ENCODE measurements around the gene CYFIP2. TPM values are rescaled to one million over a fixed set of nuclear protein-coding genes. Genes with fewer than 3 reads are reported as not detected.

Gene CYFIP2
- total and polyA plus RNA-seq, 2 of the 13 experiments (the other 11 are each of a cell fraction or from before 2014, with no cell fraction given): 22.6 to 30.3 TPM

GRCh38 chr5:157288405-157289163 is 22.7 kb downstream of the CYFIP2 start (continued):
- no peak for TF ChIP-seq ZFY (CRISPR knock-in tag; IDR thresholded peaks at IDR 0.05)
- no peak for TF ChIP-seq ZNF3 (CRISPR knock-in tag; IDR thresholded peaks at IDR 0.05)
- TF ChIP-seq RFX1 (IDR thresholded peaks at IDR 0.05): no peak
- peak; percentile 78 for TF ChIP-seq ZNF652 (CRISPR knock-in tag; IDR thresholded peaks at IDR 0.05; ENCODE audit: borderline replicate concordance, low read depth)
- no peak for TF ChIP-seq ZNF251 (CRISPR knock-in tag; IDR thresholded peaks at IDR 0.05)
- TF ChIP-seq ATM (IDR thresholded peaks at IDR 0.05; ENCODE audit: borderline replicate concordance): no peak
- no peak for TF ChIP-seq FOXO4 (CRISPR knock-in tag; conservative IDR thresholded peaks at IDR 0.05)
- no peak for TF ChIP-seq ZNF496 (CRISPR knock-in tag; IDR thresholded peaks at IDR 0.05; ENCODE audit: insufficient replicate concordance)
- no peak for TF ChIP-seq ZFP1 (CRISPR knock-in tag; IDR thresholded peaks at IDR 0.05)
- no peak for TF ChIP-seq GTF2F1 (IDR thresholded peaks at IDR 0.05; ENCODE audit: low read length)
- TF ChIP-seq ZNF33B (CRISPR knock-in tag; IDR thresholded peaks at IDR 0.05): no peak
- no peak for TF ChIP-seq FIP1L1 (IDR thresholded peaks at IDR 0.05; ENCODE audit: borderline replicate concordance, insufficient read depth, low read depth, low read length)
- no peak for TF ChIP-seq HOXA9 (CRISPR knock-in tag; IDR thresholded peaks at IDR 0.05; ENCODE audit: borderline replicate concordance)
- TF ChIP-seq TCF7L2 (IDR thresholded peaks at IDR 0.05; ENCODE audit: low read depth, low read length): no peak
- TF ChIP-seq ZNF747 (CRISPR knock-in tag; IDR thresholded peaks at IDR 0.05; ENCODE audit: borderline replicate concordance): no peak
- no peak for TF ChIP-seq ZNF501 (CRISPR knock-in tag; IDR thresholded peaks at IDR 0.05)
- TF ChIP-seq ZNF773 (CRISPR knock-in tag; IDR thresholded peaks at IDR 0.05; ENCODE audit: borderline replicate concordance): no peak
- no peak for TF ChIP-seq ATF5 (CRISPR knock-in tag; IDR thresholded peaks at IDR 0.05; ENCODE audit: low read depth)
- no peak for TF ChIP-seq KLF13 (CRISPR knock-in tag; IDR thresholded peaks at IDR 0.05)
- TF ChIP-seq ZNF780A (CRISPR knock-in tag; IDR thresholded peaks at IDR 0.05): no peak
- no peak for TF ChIP-seq ZNF335 (CRISPR knock-in tag; IDR thresholded peaks at IDR 0.05)
- no peak for TF ChIP-seq ZNF572 (CRISPR knock-in tag; IDR thresholded peaks at IDR 0.05)
- no peak for TF ChIP-seq ZNF614 (CRISPR knock-in tag; IDR thresholded peaks at IDR 0.05; ENCODE audit: borderline replicate concordance)
- TF ChIP-seq SMC3 (IDR thresholded peaks at IDR 0.05; ENCODE audit: low read length): no peak; the same call in 1 of the 2 replicates
- peak; percentile 43 for TF ChIP-seq ASH2L (IDR thresholded peaks at IDR 0.05; ENCODE audit: insufficient read length, low read depth, low read length)
- no peak for TF ChIP-seq BRF2 (CRISPR knock-in tag; IDR thresholded peaks at IDR 0.05)
- TF ChIP-seq ZSCAN12 (CRISPR knock-in tag; IDR thresholded peaks at IDR 0.05): no peak
- no peak for TF ChIP-seq RFX3 (CRISPR knock-in tag; IDR thresholded peaks at IDR 0.05)
- no peak for TF ChIP-seq EHMT2 (IDR thresholded peaks at IDR 0.05; ENCODE audit: borderline replicate concordance, low read depth, low read length)
- no peak for TF ChIP-seq ZNF225 (CRISPR knock-in tag; IDR thresholded peaks at IDR 0.05)
